Osteoblast (primary cell): ENCODE results near the gene DDX28. TPM values are rescaled to one million over a fixed set of nuclear protein-coding genes. Genes with fewer than 3 reads are reported as not detected.

Experiments used
- DNase-seq: peaks from one replicate; pipeline ENCODE4 v3.0.0; 2011; ENCODE audit warnings: low spot score, mixed read lengths; ENCODE audit not compliant: insufficient read length; ENCODE audit errors: missing footprints
- H2AFZ ChIP-seq: 2 replicates; pipeline ENCODE4 v1.6.0; 2011; ENCODE audit warnings: mild to moderate bottlenecking, low read length
- H3K27ac ChIP-seq: 2 replicates; pipeline ENCODE4 v1.5.1; 2011; ENCODE audit warnings: mild to moderate bottlenecking, low read depth, low read length, moderate library complexity
- H3K27me3 ChIP-seq: 2 replicates; pipeline ENCODE4 v1.6.0; 2012; ENCODE audit warnings: mild to moderate bottlenecking, control low read depth, inconsistent platforms, low read length, moderate library complexity; ENCODE audit not compliant: insufficient read depth
- H3K36me3 ChIP-seq: 2 replicates; pipeline ENCODE4 v1.5.1; 2011; ENCODE audit warnings: mild to moderate bottlenecking, low read length, control low read depth, moderate library complexity; ENCODE audit not compliant: insufficient read depth
- H3K4me1 ChIP-seq: 2 replicates; pipeline ENCODE4 v1.5.1; 2011; ENCODE audit warnings: mild to moderate bottlenecking, low read length, control low read depth, moderate library complexity; ENCODE audit not compliant: insufficient read depth
- H3K4me2 ChIP-seq: 2 replicates; pipeline ENCODE4 v1.6.0; 2011; ENCODE audit warnings: mild to moderate bottlenecking, low read length; ENCODE audit not compliant: insufficient read depth
- H3K4me3 ChIP-seq: fragments of 200-600 bp; sonication (generic); 3 replicates; pipeline ENCODE4 v1.5.1; 2012; ENCODE audit warnings: mild to moderate bottlenecking, low read length, inconsistent platforms; ENCODE audit not compliant: insufficient read depth
- H3K79me2 ChIP-seq: 2 replicates; pipeline ENCODE4 v1.6.0; 2012; ENCODE audit warnings: mild to moderate bottlenecking, low read length, control low read depth, inconsistent platforms; ENCODE audit not compliant: insufficient read depth
- H3K9me3 ChIP-seq: 2 replicates; pipeline ENCODE4 v1.5.1; 2011; ENCODE audit warnings: low read depth, low read length, control low read depth
- H4K20me1 ChIP-seq: 2 replicates; pipeline ENCODE4 v1.6.0; 2012; ENCODE audit warnings: mild to moderate bottlenecking, low read length, control low read depth; ENCODE audit not compliant: insufficient read depth
- total RNA-seq: library from RNA; depleted of rRNA; stranded (reverse); fragments of >200 nt; gene quantifications from 2 replicates; pipeline ENCODE4 v1.2.3, GENCODE V29; 2012
- TF ChIP-seq, protein P1 (sequence below): IDR thresholded peaks from 2 replicates; pipeline ENCODE4 v1.5.1; 2011; ENCODE audit warnings: mild to moderate bottlenecking, low read depth, low read length, moderate library complexity; ENCODE audit errors: extremely low read depth

The DDX28 gene, protein sequence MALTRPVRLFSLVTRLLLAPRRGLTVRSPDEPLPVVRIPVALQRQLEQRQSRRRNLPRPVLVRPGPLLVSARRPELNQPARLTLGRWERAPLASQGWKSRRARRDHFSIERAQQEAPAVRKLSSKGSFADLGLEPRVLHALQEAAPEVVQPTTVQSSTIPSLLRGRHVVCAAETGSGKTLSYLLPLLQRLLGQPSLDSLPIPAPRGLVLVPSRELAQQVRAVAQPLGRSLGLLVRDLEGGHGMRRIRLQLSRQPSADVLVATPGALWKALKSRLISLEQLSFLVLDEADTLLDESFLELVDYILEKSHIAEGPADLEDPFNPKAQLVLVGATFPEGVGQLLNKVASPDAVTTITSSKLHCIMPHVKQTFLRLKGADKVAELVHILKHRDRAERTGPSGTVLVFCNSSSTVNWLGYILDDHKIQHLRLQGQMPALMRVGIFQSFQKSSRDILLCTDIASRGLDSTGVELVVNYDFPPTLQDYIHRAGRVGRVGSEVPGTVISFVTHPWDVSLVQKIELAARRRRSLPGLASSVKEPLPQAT
- total RNA-seq, result 10.5 and 12.4 TPM in 2 replicates

DNA sequence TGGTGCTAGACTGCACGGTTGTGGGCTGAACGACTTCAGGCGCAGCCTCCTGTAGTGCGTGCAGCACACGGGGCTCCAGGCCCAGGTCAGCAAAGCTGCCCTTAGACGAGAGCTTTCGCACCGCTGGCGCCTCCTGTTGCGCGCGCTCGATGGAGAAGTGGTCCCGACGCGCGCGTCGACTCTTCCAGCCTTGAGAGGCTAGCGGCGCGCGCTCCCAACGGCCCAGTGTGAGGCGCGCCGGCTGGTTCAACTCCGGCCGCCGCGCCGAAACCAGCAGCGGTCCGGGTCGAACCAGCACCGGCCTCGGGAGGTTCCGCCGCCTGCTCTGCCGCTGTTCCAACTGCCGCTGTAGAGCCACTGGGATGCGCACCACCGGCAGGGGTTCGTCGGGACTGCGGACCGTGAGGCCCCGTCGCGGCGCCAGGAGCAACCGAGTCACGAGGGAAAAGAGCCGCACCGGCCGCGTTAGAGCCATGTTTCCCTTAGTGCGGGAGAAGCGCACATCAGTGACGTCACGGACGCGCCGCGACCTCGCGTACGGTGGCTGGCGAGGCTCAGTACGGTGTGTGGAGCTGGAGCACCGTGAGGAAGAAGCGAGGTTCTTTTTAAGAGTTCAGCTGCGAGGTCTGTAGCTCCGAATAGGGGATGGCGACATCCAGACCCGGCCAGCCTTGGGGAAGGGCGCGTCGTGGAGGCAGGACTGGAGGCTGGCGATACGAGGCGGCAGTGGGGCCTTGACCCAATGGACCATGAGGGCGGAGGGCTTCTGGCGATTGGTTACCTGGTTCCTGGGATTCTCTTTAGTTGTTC, at the start of gene DDX28, which contains the start of gene DUS2:
TSS of gene DDX28 (minus strand) at position 505 of the 810 bp plus-strand sequence. CDS start at position 475, 30 bp downstream.
TSS of gene DUS2 (plus strand) at position 557 of the 810 bp plus-strand sequence. CDS start 14,740 bp downstream, outside the sequence.
- Histone ChIP-seq H4K20me1 (no peaks in the 10 kb centered on the region), H3K27me3 (no peaks in the 10 kb centered on the region), H3K4me3 (peak within 1 kb of the TSS; percentile 95), H3K4me2 (peak within 1 kb of the TSS; percentile 93), H2AFZ (peak within 1 kb of the TSS; percentile 99), H3K36me3 (peaks cover 16% of the 10 kb centered on the region), H3K79me2 (peaks cover 37% of the 10 kb centered on the region), H3K4me1 (peaks cover 16% of the 10 kb centered on the region), H3K27ac (peak within 1 kb of the TSS; percentile 89), H3K9me3 (no peaks in the 10 kb centered on the region)
- TF ChIP-seq, protein P1, sequence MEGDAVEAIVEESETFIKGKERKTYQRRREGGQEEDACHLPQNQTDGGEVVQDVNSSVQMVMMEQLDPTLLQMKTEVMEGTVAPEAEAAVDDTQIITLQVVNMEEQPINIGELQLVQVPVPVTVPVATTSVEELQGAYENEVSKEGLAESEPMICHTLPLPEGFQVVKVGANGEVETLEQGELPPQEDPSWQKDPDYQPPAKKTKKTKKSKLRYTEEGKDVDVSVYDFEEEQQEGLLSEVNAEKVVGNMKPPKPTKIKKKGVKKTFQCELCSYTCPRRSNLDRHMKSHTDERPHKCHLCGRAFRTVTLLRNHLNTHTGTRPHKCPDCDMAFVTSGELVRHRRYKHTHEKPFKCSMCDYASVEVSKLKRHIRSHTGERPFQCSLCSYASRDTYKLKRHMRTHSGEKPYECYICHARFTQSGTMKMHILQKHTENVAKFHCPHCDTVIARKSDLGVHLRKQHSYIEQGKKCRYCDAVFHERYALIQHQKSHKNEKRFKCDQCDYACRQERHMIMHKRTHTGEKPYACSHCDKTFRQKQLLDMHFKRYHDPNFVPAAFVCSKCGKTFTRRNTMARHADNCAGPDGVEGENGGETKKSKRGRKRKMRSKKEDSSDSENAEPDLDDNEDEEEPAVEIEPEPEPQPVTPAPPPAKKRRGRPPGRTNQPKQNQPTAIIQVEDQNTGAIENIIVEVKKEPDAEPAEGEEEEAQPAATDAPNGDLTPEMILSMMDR, result no peak
- DNase-seq, result peak; percentile 97

DNA sequence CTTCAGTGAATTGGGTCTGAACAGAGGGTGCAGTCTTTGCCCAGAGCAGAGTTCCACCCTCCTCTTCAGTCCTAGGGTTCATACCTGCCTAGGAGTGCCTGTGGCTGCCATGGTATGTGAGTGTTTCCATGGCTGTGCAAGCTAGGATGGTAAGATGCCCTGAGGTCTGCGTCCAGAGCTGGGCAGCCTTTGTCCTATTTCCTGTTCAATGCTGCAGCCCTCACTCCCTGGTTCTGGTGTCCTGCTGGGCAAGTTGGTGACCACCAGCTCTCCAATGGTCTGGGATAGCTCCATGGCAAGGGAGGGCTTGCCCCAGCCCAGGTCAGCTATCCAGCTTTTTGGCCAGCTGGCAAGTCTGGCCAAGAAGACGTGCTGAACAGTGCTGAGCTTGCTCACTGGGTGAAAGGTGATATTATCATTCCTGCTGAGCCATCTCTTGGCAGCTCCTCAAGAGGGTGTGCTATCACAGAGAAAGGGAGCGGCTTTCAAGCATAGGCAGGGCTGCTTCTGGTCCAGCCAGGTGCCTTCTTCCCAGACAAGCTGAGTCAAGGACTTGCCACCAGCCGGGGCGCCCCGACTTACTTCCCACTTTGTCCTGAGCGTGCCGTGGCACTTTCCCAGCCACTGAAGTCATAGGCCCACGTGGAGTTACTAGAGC, 49.1 kb upstream of the DDX28 start:
- Histone ChIP-seq H2AFZ (no peak overlapping the region), H4K20me1 (no peaks in the 10 kb centered on the region)
- TF ChIP-seq, protein P1, result no peak

DNA sequence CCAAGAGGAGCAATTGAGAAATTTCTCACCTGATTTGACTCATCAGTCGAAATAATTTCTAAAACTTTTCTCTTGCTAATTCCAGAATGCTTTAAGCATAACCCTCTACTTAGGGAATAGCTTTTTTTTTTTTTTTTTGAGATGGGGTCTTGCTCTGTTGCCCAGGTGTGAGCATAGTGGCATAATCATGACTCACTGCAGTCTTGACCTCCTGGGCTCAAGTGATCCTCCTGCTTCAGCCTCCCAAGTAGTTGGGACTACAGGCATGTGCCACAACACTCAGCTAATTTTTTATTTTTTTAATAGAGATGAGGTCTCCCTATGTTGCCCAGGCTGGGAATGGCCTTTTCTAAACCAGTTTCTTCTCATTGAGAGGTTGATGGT, 48.5 kb upstream of the DDX28 start:
- H3K4me2 ChIP-seq, result no peak overlapping the region
- peaks cover 14% of the 10 kb centered on the region for H3K4me1 ChIP-seq
- peaks cover 40% of the 10 kb centered on the region for H3K36me3 ChIP-seq
- no peaks in the 10 kb centered on the region for H3K27me3 ChIP-seq
- no peak overlapping the region for H3K4me3 ChIP-seq
- TF ChIP-seq, protein P1, result no peak
- no peaks in the 10 kb centered on the region for H4K20me1 ChIP-seq
- no peaks in the 10 kb centered on the region for H3K79me2 ChIP-seq
- no peaks in the 10 kb centered on the region for H3K9me3 ChIP-seq
- H3K27ac ChIP-seq, result no peak overlapping the region
- DNase-seq, result no peak
- no peak overlapping the region for H2AFZ ChIP-seq

More for the DNA sequence above, 49.1 kb upstream of the DDX28 start:
- Histone ChIP-seq H3K9me3 (no peaks in the 10 kb centered on the region), H3K4me2 (peak overlapping the region; percentile 9), H3K36me3 (peaks cover 41% of the 10 kb centered on the region), H3K79me2 (no peaks in the 10 kb centered on the region), H3K4me1 (peaks cover 11% of the 10 kb centered on the region), H3K27me3 (no peaks in the 10 kb centered on the region), H3K27ac (no peak overlapping the region), H3K4me3 (no peak overlapping the region)
- peak; percentile 81 for DNase-seq
